ENCODE measurements around the gene ATG4D. TPM values are rescaled to one million over a fixed set of nuclear protein-coding genes. Genes with fewer than 3 reads are reported as not detected.
A peak's percentile ranks its signal among the peaks of the same experiment; 100 is the strongest.

The ATG4D gene
- total RNA-seq, 4 donors from 2014 or later, result 79.9 to 164 (median 100) TPM

- Histone ChIP-seq H3K4me3 (no peak overlapping the region), H3K27me3 (no peaks in the 10 kb centered on the region), H3K9me3 (no peaks in the 10 kb centered on the region), H3K27ac (no peak overlapping the region), H3K36me3 (peaks cover 0 to 38% (median 19%) of the 10 kb centered on the region in 4 donors), H3K4me1 (peaks cover 3 to 33% (median 12%) of the 10 kb centered on the region in 4 donors)
- 78 to 82% methylated on average over 9 to 17 of the region's 30 CpGs for WGBS, 2 donors (ENCODE audit: low coverage in 1 of 2)
- in situ Hi-C loops (cut with MboI; ENCODE audit: low pct_ligation_motif_present in 1 of 4, low pct_unique_long_range_greater_than_20kb in 1 of 4, low sequenced_read_pairs in 3 of 4) (no loop called here), intact Hi-C loops (cut with DNase I; ENCODE audit: low total_unique reads) (no loop called here)
- DNase-seq, result no peak
- TF ChIP-seq POLR2AphosphoS5 (IDR thresholded peaks at IDR 0.05), result no peak
- TF ChIP-seq POLR2A (IDR thresholded peaks at IDR 0.05), result no peak
- TF ChIP-seq CTCF (IDR thresholded peaks at IDR 0.05), result peak in 1 of 5 experiments; percentile 17
- TF ChIP-seq EP300 (IDR thresholded peaks at IDR 0.05; ENCODE audit: low read depth), result no peak
Measured at GRCh38 chr19:10554760-10555609, 11.3 kb downstream of the ATG4D start.

DNA sequence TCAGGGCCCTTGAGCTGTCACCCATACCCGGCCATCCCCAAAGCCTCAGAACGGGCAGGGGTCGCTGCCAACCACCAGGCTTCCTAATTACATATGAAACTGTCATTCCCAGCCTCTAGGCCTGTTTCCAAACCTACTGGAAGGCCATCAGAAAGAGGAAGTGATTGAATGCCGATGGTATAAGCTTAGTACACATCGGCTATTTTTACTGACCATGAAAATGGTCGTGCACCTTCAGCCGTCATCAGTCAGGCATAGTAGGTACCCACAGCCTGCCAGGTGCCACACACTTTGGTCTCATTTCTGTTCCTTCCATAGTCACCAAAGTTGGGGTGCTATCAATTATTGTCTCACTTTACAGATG is 11.9 kb downstream of the ATG4D start:
- Histone ChIP-seq H3K4me3 (no peak overlapping the region), H3K36me3 (peaks cover 0 to 43% (median 20%) of the 10 kb centered on the region in 4 donors), H3K27me3 (no peaks in the 10 kb centered on the region), H3K9me3 (no peaks in the 10 kb centered on the region), H3K27ac (no peak overlapping the region), H3K4me1 (peaks cover 0 to 27% (median 9%) of the 10 kb centered on the region in 4 donors)
- no peak for DNase-seq
- no peak for TF ChIP-seq EP300 (IDR thresholded peaks at IDR 0.05; ENCODE audit: low read depth)
- no peak for TF ChIP-seq POLR2AphosphoS5 (IDR thresholded peaks at IDR 0.05)
- TF ChIP-seq CTCF (IDR thresholded peaks at IDR 0.05), result no peak
- TF ChIP-seq POLR2A (IDR thresholded peaks at IDR 0.05), result no peak
- 85% methylated on average over 7 of the region's 7 CpGs; no CpG with 5 or more reads in 1 of the 2 donors for WGBS, 2 donors (ENCODE audit: low coverage in 1 of 2)
- in situ Hi-C loops (cut with MboI; ENCODE audit: low pct_ligation_motif_present in 1 of 4, low pct_unique_long_range_greater_than_20kb in 1 of 4, low sequenced_read_pairs in 3 of 4) (no loop called here), intact Hi-C loops (cut with DNase I; ENCODE audit: low total_unique reads) (no loop called here)

- Histone ChIP-seq H3K4me3 (no peak overlapping the region), H3K9me3 (no peaks in the 10 kb centered on the region), H3K27me3 (no peaks in the 10 kb centered on the region), H3K4me1 (peaks cover 0 to 8% (median 4%) of the 10 kb centered on the region in 4 donors), H3K36me3 (peaks cover 0 to 33% (median 14%) of the 10 kb centered on the region in 4 donors), H3K27ac (no peak overlapping the region)
- WGBS, 2 donors (ENCODE audit: low coverage in 1 of 2), result 93 to 94% methylated on average over 6 to 33 of the region's 33 CpGs
- no peak for TF ChIP-seq CTCF (IDR thresholded peaks at IDR 0.05)
- no peak for TF ChIP-seq POLR2A (IDR thresholded peaks at IDR 0.05)
- TF ChIP-seq EP300 (IDR thresholded peaks at IDR 0.05; ENCODE audit: low read depth), result no peak
- no peak for TF ChIP-seq POLR2AphosphoS5 (IDR thresholded peaks at IDR 0.05)
- in situ Hi-C loops (cut with MboI; ENCODE audit: low pct_ligation_motif_present in 1 of 4, low pct_unique_long_range_greater_than_20kb in 1 of 4, low sequenced_read_pairs in 3 of 4) (no loop called here), intact Hi-C loops (cut with DNase I; ENCODE audit: low total_unique reads) (no loop called here)
- DNase-seq, result no peak
Measured at GRCh38 chr19:10557603-10558197, 14.0 kb downstream of the ATG4D start.

DNA sequence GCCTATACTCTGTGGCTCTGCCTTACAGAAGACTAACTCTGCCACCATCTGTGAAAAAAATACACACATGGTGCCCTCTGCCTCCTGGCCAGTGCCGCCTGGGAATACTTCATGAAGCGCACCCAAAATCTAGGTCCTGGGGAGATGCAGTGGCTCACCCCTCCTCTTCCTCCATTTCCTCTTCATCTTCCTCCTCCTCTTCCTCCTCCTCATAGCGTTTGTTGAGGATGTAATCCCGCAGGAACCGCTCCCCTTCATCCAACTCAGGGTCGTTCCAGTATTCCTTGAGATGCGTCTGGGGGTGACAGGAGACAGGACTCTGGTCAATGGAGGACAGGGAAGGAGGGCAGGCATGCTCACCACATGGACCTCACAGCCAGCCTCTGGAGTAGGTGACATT is 16.4 kb downstream of the ATG4D start:
- H3K27ac ChIP-seq, result no peak overlapping the region
- TF ChIP-seq POLR2A (IDR thresholded peaks at IDR 0.05) (no peak), POLR2AphosphoS5 (IDR thresholded peaks at IDR 0.05) (no peak), EP300 (IDR thresholded peaks at IDR 0.05; ENCODE audit: low read depth) (no peak), CTCF (IDR thresholded peaks at IDR 0.05) (no peak)
- no peaks in the 10 kb centered on the region for H3K27me3 ChIP-seq
- in situ Hi-C loops (cut with MboI; ENCODE audit: low pct_ligation_motif_present in 1 of 4, low pct_unique_long_range_greater_than_20kb in 1 of 4, low sequenced_read_pairs in 3 of 4), result no loop called here
- peaks cover 0 to 7% (median 4%) of the 10 kb centered on the region in 4 donors for H3K4me1 ChIP-seq
- peaks cover 0 to 17% (median 7%) of the 10 kb centered on the region in 4 donors for H3K36me3 ChIP-seq
- no peak overlapping the region for H3K4me3 ChIP-seq
- DNase-seq, result no peak
- no peaks in the 10 kb centered on the region for H3K9me3 ChIP-seq
- WGBS, 2 donors (ENCODE audit: low coverage in 1 of 2), result 93 to 96% methylated on average over 7 of the region's 7 CpGs
- intact Hi-C loops (cut with DNase I; ENCODE audit: low total_unique reads), result loop anchor here (10.0 kb wide), 1 partner anchor 55 kb away; the partner anchor contains the start of gene KEAP1

All from transverse colon (tissue), 4 donors.